HFFc6 (cell line): Measurements from ENCODE around the gene GNA14. TPM values are rescaled to one million over a fixed set of nuclear protein-coding genes. Genes with fewer than 3 reads are reported as not detected.
"Not testable (repeated sequence)": the region's sequence is repeated elsewhere in the genome, so short reads cannot be mapped to it uniquely, and the experiment has no call there.

ENCODE experiments used
- DNase-seq: peaks from one replicate; pipeline ENCODE4 v3.0.0-alpha.2; 2018
- H3K27ac Mint-ChIP-seq: 2 replicates; pipeline ENCODE4 v1.8.0; 2020; ENCODE audit warnings: mild to moderate bottlenecking, mixed read lengths
- H3K27me3 Mint-ChIP-seq: 2 replicates; pipeline ENCODE4 v1.8.0; 2021; ENCODE audit warnings: mild to moderate bottlenecking, moderate library complexity, mixed read lengths; ENCODE audit not compliant: insufficient read depth
- H3K36me3 Mint-ChIP-seq: 2 replicates; pipeline ENCODE4 v1.8.0; 2021; ENCODE audit warnings: low read depth, mixed read lengths
- H3K4me1 Mint-ChIP-seq: 2 replicates; pipeline ENCODE4 v1.8.0; 2020; ENCODE audit warnings: low read depth, mixed read lengths
- H3K4me3 Mint-ChIP-seq: 2 replicates; pipeline ENCODE4 v1.8.0; 2020; ENCODE audit warnings: mild to moderate bottlenecking, moderate library complexity, mixed read lengths
- H3K9me3 Mint-ChIP-seq: 2 replicates; pipeline ENCODE4 v1.8.0; 2020; ENCODE audit warnings: mild to moderate bottlenecking, mixed read lengths
- CTCF ChIP-seq: fragments of 200-600 bp; sonication (generic); IDR thresholded peaks from 2 replicates; pipeline ENCODE4 v1.5.0; 2021; ENCODE audit warnings: antibody characterized with exemption, mild to moderate bottlenecking
- long read RNA-seq: library from polyadenylated mRNA; unstranded; transcript quantifications from one replicate; pipeline ENCODE4 v2.0.0, GENCODE V29; 2019
- total RNA-seq, 6 experiments: library from RNA; stranded (reverse); fragmentation: NEBNext Ultra II Directional; extraction: Animal tissue kit (Norgen Biotek cat#: 25700); gene quantifications; 2 replicates in 1 of 6; 3 replicates in 5 of 6; pipeline ENCODE4 v1.2.3, GENCODE V29; 2021

The GNA14 gene
- total RNA-seq = not detected
- long read RNA-seq = 0 reads

DNA sequence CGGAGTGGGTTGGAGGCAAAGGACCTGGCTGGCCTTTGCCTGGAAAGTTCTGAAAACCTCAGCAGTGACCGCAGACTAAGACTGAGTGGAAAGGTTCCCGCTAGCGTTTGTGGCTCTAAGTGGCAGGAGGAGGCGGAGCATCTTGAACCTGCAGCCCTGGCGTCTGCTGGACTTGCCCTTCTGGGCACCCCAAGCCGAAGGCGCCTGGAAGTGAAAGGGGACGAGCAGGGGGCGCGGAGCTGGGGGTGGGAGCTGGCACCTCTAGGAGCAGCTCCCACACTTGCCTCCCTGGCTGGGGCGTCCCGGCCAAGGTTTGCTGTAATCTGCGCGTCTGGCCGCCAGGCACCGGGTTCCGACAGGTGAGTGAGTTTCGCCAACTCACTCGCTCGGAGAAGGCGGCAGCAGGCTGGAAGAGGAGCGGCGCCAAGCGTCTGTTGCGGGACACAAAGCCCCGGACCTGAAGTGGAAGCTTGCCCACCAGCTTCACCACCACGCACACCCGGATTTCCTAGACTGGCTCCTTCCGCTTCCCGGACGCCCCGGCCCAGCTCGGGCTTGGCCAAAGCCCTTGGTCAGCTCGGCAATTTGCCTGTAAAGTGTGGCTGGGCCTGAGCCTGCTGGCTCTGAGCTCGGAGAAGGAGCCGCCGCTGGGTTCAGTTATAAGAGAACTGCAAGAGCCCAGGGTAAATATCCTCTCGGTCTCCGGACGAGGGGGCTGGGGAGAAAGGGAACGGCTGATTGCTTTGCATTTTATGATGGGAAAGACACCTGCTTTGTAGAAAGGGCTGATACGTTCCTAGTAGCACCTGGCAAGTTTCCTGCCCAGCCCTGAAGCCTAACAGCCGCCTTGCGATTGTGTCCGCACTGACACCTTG, at the start of gene GNA14:
Gene GNA14 (minus strand): TSS at position 89 of the 875 bp plus-strand sequence. CDS start 529 bp downstream, outside the sequence.
- H3K36me3 Mint-ChIP-seq = no peaks in the 10 kb centered on the region
- peak within 1 kb of the TSS; percentile 64; the same call in 1 of the 2 replicates for H3K4me3 Mint-ChIP-seq
- TF ChIP-seq CTCF = no peak
- peaks cover 4% of the 10 kb centered on the region; the same call in 1 of the 2 replicates for H3K9me3 Mint-ChIP-seq
- H3K4me1 Mint-ChIP-seq = peaks cover 6% of the 10 kb centered on the region; the same call in 1 of the 2 replicates
- H3K27me3 Mint-ChIP-seq = peaks cover 29% of the 10 kb centered on the region
- no peak for DNase-seq
- H3K27ac Mint-ChIP-seq = no peak within 1 kb of the TSS

- no peaks in the 10 kb centered on the region for H3K9me3 Mint-ChIP-seq
- peaks cover 8% of the 10 kb centered on the region for H3K27me3 Mint-ChIP-seq
- no peak overlapping the region for H3K4me3 Mint-ChIP-seq
- H3K4me1 Mint-ChIP-seq = no peaks in the 10 kb centered on the region
- H3K36me3 Mint-ChIP-seq = no peaks in the 10 kb centered on the region
- TF ChIP-seq CTCF = no peak
- DNase-seq = no peak
- no peak overlapping the region for H3K27ac Mint-ChIP-seq
These were observed 49.3 kb upstream of the GNA14 start for GRCh38 chr9:77697238-77697984.

GRCh38 chr9:77690723-77691122, 42.6 kb upstream of the GNA14 start:
- H3K36me3 Mint-ChIP-seq, H3K9me3 Mint-ChIP-seq, H3K4me3 Mint-ChIP-seq, DNase-seq, H3K4me1 Mint-ChIP-seq, H3K27ac Mint-ChIP-seq, H3K27me3 Mint-ChIP-seq: not testable (repeated sequence)

DNA sequence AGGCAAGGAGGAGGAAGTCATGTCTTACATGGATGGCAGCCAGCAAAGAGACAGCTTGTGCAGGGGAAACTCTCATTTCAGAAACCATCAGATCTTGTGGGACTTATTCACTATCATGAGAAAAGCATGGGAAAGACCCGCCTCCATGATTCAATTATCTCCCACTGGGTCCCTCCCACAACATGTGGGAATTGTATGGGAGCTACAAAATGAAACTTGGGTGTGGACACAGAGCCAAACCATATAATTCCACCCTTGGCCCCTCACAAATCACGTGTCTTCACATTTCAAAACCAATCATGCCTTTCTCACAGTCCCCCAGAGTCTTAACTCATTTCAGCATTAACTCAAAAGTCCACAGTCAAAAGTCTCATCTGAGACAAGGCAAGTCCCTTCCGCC, 42.0 kb upstream of the GNA14 start:
- H3K36me3 Mint-ChIP-seq, DNase-seq, H3K4me1 Mint-ChIP-seq, H3K27ac Mint-ChIP-seq, H3K4me3 Mint-ChIP-seq, H3K27me3 Mint-ChIP-seq, H3K9me3 Mint-ChIP-seq: not testable (repeated sequence)

GRCh38 chr9:77687737-77688136, 39.6 kb upstream of the GNA14 start:
- H3K4me3 Mint-ChIP-seq, H3K9me3 Mint-ChIP-seq, H3K27ac Mint-ChIP-seq, H3K36me3 Mint-ChIP-seq, H3K27me3 Mint-ChIP-seq, H3K4me1 Mint-ChIP-seq, DNase-seq: not testable (repeated sequence)

GRCh38 chr9:77680581-77680980, 32.5 kb upstream of the GNA14 start:
- TF ChIP-seq CTCF = no peak
- Mint-ChIP-seq H3K27me3 (peaks cover 3% of the 10 kb centered on the region; the same call in 1 of the 2 replicates), H3K36me3 (no peaks in the 10 kb centered on the region), H3K9me3 (no peaks in the 10 kb centered on the region), H3K4me3 (no peak overlapping the region), H3K27ac (no peak overlapping the region), H3K4me1 (no peaks in the 10 kb centered on the region)
- no peak for DNase-seq
